ENCODE data around the gene OPN4.

Gene OPN4

DNA sequence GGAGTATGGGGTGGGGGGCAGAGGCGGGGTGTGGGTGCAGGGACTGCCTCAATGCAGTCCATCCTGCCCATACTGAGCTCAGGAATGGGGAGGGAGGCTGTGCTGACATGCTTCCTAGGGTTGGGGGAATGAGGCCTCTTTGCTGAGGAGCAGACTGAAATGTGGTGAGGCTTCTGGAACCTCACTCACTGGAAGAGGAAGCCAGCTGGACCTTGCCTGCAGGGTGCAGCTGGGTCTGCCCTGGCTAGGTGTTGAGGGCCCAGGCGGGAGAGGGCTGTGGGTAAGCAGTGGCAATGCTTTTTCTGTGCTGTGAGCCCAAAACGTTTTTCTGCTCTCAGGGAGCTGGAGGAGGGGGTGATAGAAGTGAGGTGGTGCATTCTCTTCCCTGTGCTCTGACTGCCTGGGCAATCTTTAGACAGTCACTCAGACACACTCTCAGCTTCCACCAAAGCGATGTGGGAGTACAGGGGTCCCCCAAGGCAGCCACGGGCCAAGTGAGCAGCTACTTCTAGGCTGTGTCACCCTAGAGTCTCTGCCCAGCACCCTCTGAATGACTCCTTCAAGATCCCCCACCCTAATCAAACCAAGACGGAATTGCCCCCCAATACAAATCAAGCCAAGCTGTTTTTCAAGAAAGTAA, 60.9 kb downstream of the OPN4 start:
- DNase-seq (ENCODE audit: low spot score in 2 of 2) (no peak), ATAC-seq (ENCODE audit: low read depth) (no peak)
- Mint-ChIP-seq H3K36me3 (no peaks in the 10 kb centered on the region), H3K27me3 (no peaks in the 10 kb centered on the region), H3K27ac (no peak overlapping the region), H3K9me3 (no peaks in the 10 kb centered on the region), H3K4me3 (no peak overlapping the region), H3K4me1 (peaks cover 7% of the 10 kb centered on the region)

DNA sequence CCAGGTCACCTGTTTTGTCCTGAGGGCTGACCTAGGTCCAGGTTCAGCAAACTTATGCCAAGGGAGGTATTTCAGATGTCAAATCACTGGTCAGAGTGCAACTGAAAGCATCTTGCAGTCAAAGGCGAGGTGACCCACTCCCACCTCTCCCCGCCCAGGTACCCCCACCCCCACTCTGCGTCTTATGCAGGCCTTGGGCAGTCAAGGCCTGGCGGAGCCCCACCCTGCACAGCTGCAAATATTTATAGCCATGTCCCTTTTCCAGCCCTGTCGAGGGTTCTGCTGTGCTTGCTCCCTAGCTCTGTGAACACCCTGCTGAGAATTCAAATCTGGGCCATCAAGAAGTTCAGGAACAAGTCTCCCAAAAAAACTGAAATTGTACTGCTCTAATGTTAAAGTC, 61.5 kb downstream of the OPN4 start:
- DNase-seq (ENCODE audit: low spot score in 2 of 2) (no peak), ATAC-seq (ENCODE audit: low read depth) (no peak)
- Mint-ChIP-seq H3K36me3 (no peaks in the 10 kb centered on the region), H3K27ac (no peak overlapping the region), H3K9me3 (no peaks in the 10 kb centered on the region), H3K4me1 (peaks cover 5% of the 10 kb centered on the region), H3K4me3 (no peak overlapping the region), H3K27me3 (peaks cover 1% of the 10 kb centered on the region)

All from memory B cell (primary cell).